Thymus (tissue), 2 donors: Measurements from ENCODE around the gene SLC1A4. TPM values are rescaled to one million over a fixed set of nuclear protein-coding genes. Genes with fewer than 3 reads are reported as not detected.

Experiments
- polyA plus RNA-seq: library from polyadenylated mRNA; stranded (reverse); fragments of 200-250 nt; gene quantifications from one replicate; pipeline ENCODE4 v1.2.3, GENCODE V29; 2013
- total RNA-seq: library from RNA; stranded (reverse); fragments of 120-200 nt; gene quantifications from one replicate; pipeline ENCODE4 v1.2.4, GENCODE V29; 2013
- donor health status: healthy.

The SLC1A4 gene
- total and polyA plus RNA-seq, 2 donors = 4.9 to 12.5 TPM

Other genes starting within 250 kb of the SLC1A4 start
- 8.0 TPM for gene CEP68, start 67.0 kb downstream of the SLC1A4 start, total RNA-seq
- gene CEP68, start 67.0 kb downstream of the SLC1A4 start, polyA plus RNA-seq = 13.3 TPM
- 42.9 TPM for gene RAB1A, start 140.7 kb downstream of the SLC1A4 start, total RNA-seq
- 144 TPM for gene RAB1A, start 140.7 kb downstream of the SLC1A4 start, polyA plus RNA-seq
- gene ACTR2, start 238.4 kb downstream of the SLC1A4 start, total RNA-seq = 76.2 TPM
- gene ACTR2, start 238.4 kb downstream of the SLC1A4 start, polyA plus RNA-seq = 166 TPM